ENCODE measurements around the gene RCC1.
"Not testable (repeated sequence)": the region's sequence is repeated elsewhere in the genome, so short reads cannot be mapped to it uniquely, and the experiment has no call there.

The RCC1 gene

GRCh38 chr1:28512058-28512611 is 6.3 kb downstream of the RCC1 start:
- peak; percentile 41 for DNase-seq

GRCh38 chr1:28514445-28514933 is 8.6 kb downstream of the RCC1 start:
- peak; percentile 42 for DNase-seq

GRCh38 chr1:28516518-28516956 is 10.7 kb downstream of the RCC1 start:
- no peak for DNase-seq

GRCh38 chr1:28517649-28517999 is 11.8 kb downstream of the RCC1 start:
- DNase-seq = no peak

- peak; percentile 88 for DNase-seq
Observed at GRCh38 chr1:28518000-28518744, 12.3 kb downstream of the RCC1 start.

- peak; percentile 8 for DNase-seq
Observed at GRCh38 chr1:28518745-28519341, 13.0 kb downstream of the RCC1 start.

- DNase-seq = no peak
Observed at GRCh38 chr1:28519946-28520725, 14.3 kb downstream of the RCC1 start.

- DNase-seq = not testable (repeated sequence)
Observed at GRCh38 chr1:28520796-28521195, 15.0 kb downstream of the RCC1 start.

GRCh38 chr1:28521502-28522164 is 15.8 kb downstream of the RCC1 start:
- no peak for DNase-seq

GRCh38 chr1:28522537-28522936 is 16.7 kb downstream of the RCC1 start:
- DNase-seq = not testable (repeated sequence)

- DNase-seq = not testable (repeated sequence)
Observed at GRCh38 chr1:28525002-28525642, 19.3 kb downstream of the RCC1 start.

- DNase-seq = no peak
Observed at GRCh38 chr1:28526886-28527285, 21.0 kb downstream of the RCC1 start.

- no peak for DNase-seq
Observed at GRCh38 chr1:28530456-28530855, 24.6 kb downstream of the RCC1 start.

GRCh38 chr1:28534671-28535070 is 28.8 kb downstream of the RCC1 start:
- DNase-seq = no peak

- no peak for DNase-seq
Observed at GRCh38 chr1:28535180-28535579, 29.3 kb downstream of the RCC1 start.

GRCh38 chr1:28537457-28538199 is 31.8 kb downstream of the RCC1 start:
- no peak for DNase-seq

- DNase-seq = no peak
Observed at GRCh38 chr1:28538286-28538685, 32.4 kb downstream of the RCC1 start.

- DNase-seq = no peak
Observed at GRCh38 chr1:28540651-28541050, 34.8 kb downstream of the RCC1 start.

- not testable (repeated sequence) for DNase-seq
Observed at GRCh38 chr1:28541414-28542015, 35.7 kb downstream of the RCC1 start.

- DNase-seq = no peak
Observed at GRCh38 chr1:28545246-28545628, 39.4 kb downstream of the RCC1 start.

- peak; percentile 3 for DNase-seq
Observed at GRCh38 chr1:28548318-28548717, 42.5 kb downstream of the RCC1 start.

All from fibroblast of skin of right quadriceps (primary cell).